GM06990 (cell line): Measurements from ENCODE around the gene PAMR1.

Source experiments
- DNase-seq: peaks from one replicate; pipeline ENCODE4 v3.0.0-alpha.2; 2011; ENCODE audit not compliant: insufficient read length; ENCODE audit errors: extremely low read depth
- H3K27me3 ChIP-seq: replicated peaks from 2 replicates; pipeline ENCODE4 v1.6.0; 2011; ENCODE audit warnings: low read length; ENCODE audit not compliant: control insufficient read depth, insufficient read depth
- H3K36me3 ChIP-seq: 2 replicates; pipeline ENCODE4 v1.5.1; 2011; ENCODE audit warnings: low read length; ENCODE audit not compliant: control insufficient read depth, insufficient read depth
- H3K4me3 ChIP-seq: replicated peaks from 2 replicates; pipeline ENCODE4 v1.5.1; 2011; ENCODE audit warnings: low read depth, mild to moderate bottlenecking, control low read depth, low read length
- TF ChIP-seq, protein P1 (sequence below): IDR thresholded peaks from 2 replicates; pipeline ENCODE4 v1.5.1; 2011; ENCODE audit warnings: low read length, control low read depth, mild to moderate bottlenecking, inconsistent platforms; ENCODE audit not compliant: insufficient read depth, poor library complexity, severe bottlenecking

Gene PAMR1

DNA sequence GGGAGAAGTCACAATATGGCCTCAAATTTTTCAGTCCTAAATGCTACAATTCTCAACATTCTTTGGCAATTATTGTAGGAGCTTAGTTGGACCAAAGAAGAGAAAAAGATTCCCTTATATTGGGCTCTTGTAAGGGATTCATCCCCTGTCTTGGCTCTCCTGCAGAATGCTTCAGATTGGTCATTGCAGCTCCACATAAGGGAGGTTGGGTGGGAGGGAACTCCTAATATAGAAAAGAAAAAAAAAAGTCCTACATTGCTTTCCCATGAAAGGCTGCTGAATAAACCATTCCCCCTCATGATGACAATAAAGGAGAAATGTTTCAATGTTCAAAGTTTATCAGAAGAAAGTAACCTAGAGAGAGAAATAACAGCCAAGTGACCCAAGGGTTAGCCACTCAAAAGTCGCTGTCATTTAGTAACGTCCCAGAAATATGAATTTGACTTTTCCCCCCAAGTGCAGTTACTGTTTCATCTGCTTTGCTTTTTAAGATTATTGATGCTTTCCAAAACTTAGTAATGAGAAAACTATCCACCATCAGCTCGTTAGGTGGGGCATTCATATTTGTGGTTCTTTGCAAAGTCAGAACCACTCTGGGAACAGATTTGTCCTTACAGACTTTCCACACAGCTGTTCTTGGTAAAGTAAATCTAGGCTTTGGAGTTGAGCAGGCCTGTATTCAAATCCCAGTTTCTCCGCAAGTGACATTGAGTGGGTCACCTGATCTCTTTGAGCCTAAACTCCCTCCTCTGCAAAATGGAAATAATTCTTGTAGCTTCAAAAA, 101.1 kb downstream of the PAMR1 start:
- Histone ChIP-seq H3K4me3 (no peak overlapping the region), H3K27me3 (peaks cover 3% of the 10 kb centered on the region), H3K36me3 (no peaks in the 10 kb centered on the region)
- DNase-seq = no peak
- TF ChIP-seq, protein P1, sequence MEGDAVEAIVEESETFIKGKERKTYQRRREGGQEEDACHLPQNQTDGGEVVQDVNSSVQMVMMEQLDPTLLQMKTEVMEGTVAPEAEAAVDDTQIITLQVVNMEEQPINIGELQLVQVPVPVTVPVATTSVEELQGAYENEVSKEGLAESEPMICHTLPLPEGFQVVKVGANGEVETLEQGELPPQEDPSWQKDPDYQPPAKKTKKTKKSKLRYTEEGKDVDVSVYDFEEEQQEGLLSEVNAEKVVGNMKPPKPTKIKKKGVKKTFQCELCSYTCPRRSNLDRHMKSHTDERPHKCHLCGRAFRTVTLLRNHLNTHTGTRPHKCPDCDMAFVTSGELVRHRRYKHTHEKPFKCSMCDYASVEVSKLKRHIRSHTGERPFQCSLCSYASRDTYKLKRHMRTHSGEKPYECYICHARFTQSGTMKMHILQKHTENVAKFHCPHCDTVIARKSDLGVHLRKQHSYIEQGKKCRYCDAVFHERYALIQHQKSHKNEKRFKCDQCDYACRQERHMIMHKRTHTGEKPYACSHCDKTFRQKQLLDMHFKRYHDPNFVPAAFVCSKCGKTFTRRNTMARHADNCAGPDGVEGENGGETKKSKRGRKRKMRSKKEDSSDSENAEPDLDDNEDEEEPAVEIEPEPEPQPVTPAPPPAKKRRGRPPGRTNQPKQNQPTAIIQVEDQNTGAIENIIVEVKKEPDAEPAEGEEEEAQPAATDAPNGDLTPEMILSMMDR = no peak

DNA sequence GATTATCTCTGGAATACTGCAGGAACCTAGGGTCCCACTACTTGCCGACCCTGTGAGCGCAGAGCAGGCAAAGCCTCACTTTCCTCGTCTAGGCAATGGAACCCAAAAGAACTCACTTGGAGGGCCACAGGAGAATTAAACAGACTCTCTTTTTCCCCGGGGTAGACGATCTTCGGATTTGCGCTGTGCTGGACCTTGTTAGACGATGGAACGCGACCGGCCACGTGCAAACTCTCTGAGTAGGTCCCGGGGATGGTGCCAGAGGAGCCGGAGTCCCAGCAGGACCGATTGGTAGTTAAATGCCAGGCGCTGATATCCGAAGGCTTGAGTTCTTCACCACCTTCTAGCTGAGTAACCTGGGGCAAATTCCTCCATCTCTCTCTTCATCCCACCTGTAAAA, 105.0 kb downstream of the PAMR1 start:
- Histone ChIP-seq H3K4me3 (no peak overlapping the region), H3K36me3 (no peaks in the 10 kb centered on the region), H3K27me3 (peaks cover 2% of the 10 kb centered on the region)
- TF ChIP-seq, protein P1 = no peak
- DNase-seq = no peak

DNA sequence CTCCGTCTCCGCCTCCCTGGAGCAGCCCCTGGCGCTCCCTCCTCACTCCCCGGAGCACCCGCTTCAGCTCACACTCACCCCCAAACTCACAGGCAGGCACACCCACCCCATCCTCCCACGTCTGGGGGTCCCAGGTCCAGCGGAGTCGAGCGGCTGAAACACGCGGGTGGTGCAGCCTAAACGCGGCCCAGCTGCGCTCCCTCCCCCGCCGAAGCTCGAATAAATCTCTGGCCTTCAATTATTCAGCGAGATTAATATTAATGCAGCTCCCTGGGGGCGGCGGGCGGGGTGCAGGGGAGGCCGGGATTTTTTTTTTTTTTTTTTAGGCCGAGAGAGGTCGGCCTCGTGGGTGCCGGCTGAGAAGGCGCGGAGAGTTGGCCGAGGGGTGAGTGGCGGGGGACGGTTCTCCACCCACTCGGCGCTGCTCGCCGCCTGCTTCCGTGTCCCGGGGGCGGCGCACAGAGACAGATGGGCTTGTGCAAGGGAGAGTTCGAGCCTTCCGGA, 105.5 kb downstream of the PAMR1 start:
- TF ChIP-seq, protein P1 = no peak
- Histone ChIP-seq H3K4me3 (no peak overlapping the region), H3K27me3 (peaks cover 2% of the 10 kb centered on the region)

DNA sequence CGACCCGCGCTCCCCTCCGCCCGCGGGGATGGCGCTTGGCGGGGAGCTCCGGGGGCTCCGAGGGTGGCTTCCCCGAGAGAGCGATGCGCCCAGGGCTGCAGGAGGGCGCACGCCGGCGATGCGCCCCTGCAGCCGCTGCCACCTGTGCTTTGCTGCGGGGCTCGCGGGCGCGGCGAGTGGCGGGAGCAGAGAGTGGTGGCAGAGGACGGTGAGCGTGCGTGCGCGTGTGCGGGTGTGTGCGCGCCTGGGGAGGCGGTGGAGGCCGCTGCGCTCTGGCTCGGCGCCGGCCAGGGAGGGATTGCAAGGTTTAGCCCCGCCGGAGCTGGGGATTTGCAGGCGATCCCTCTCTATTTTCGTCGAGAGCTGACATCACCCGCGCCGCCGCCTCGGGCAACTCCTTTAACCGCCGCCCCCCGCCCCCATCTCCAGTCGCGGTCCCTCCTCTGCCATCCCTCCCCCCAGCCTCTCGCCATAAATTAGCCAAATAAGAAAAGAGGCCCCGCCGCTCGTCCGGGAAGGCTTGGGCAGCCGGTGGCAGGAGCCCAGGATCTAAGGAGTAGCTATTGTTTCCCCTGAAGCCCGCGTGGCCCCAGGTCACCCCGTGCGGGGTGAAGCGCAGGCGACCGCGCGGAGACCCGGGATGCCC, 106.1 kb downstream of the PAMR1 start, which contains the start of gene SLC1A2:
TSS of gene SLC1A2 (minus strand) at position 375 of the 646 bp plus-strand sequence. CDS start 592 bp downstream, outside the sequence.
- Histone ChIP-seq H3K4me3 (peak within 1 kb of the TSS; percentile 34), H3K36me3 (no peaks in the 10 kb centered on the region), H3K27me3 (peaks cover 2% of the 10 kb centered on the region)
- peak; percentile 25 for DNase-seq
- TF ChIP-seq, protein P1 = no peak

More for the DNA sequence above, 105.5 kb downstream of the PAMR1 start:
- DNase-seq = no peak
- H3K36me3 ChIP-seq = no peaks in the 10 kb centered on the region

DNA sequence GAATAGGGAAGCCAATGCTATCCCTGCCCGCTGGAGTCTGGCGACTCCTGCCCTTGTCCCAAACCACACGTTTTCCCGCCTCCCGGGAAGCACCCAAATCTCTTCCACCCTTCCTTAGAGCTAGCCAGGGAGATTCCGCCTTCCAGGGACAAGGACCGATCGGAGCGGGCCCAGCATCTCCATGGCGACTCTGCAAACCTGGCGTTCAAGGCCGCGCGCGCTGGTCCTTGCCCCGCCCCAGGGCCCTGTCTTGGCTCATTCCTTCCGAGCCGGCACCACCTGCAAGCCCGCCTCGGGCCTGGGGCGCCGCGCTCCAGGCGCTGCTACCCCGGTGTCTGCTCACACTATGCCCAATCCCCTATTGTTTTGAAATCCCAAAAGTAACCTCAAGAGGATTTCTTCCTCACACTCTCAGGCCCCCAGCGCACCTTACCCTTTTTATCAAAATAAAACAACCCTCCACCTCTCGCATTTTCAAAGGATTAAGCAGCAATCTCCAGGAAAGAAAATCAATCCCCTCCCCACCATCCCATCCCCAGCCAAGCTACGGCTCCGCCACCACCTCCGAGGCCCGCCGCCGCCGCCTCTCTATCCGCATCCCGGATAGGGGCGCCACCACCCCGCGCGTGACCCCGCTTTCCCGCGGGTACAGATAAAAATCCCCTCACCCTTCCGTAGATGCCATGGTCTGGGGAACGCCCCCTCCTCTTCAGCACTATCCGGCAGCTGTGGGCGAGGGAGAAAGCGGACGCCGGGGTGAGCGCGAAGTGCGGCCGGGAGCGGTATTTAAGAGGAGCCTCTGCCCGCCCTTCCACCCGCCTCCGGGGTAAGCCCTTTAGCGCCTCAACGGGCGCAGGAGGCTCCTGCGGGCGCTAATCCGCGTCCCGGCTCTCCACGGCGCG, 106.9 kb downstream of the PAMR1 start:
- DNase-seq = no peak
- TF ChIP-seq, protein P1 = no peak
- Histone ChIP-seq H3K36me3 (no peaks in the 10 kb centered on the region), H3K27me3 (peaks cover 2% of the 10 kb centered on the region), H3K4me3 (peak overlapping the region; percentile 29)
